CD8-positive, alpha-beta memory T cell (primary cell): ENCODE results near the gene C22orf23. TPM values are rescaled to one million over a fixed set of nuclear protein-coding genes. Genes with fewer than 3 reads are reported as not detected.
"Not testable (repeated sequence)": the region's sequence is repeated elsewhere in the genome, so short reads cannot be mapped to it uniquely, and the experiment has no call there.

Experiments
- CTCF ChIA-PET: fragments of 350-600 bp; sonication (Branson Sonifier 250); formaldehyde crosslinking; loops from one replicate; lab custom pipeline; 2021; ENCODE audit warnings: antibody characterized with exemption; lab: Charles Lee
- POLR2A ChIA-PET: fragments of 350-600 bp; sonication (Branson Sonifier 250); formaldehyde crosslinking; loops from one replicate; lab custom pipeline; 2021; ENCODE audit warnings: antibody characterized with exemption; lab: Charles Lee
- DNase-seq, 5 donors: peaks; one replicate each; pipeline versions ENCODE4 v3.0.0 to v3.0.0-alpha.2; 2020 to 2022; ENCODE audit warnings: mixed read lengths in 1 of 5
- H3K27ac ChIP-seq: one replicate; pipeline ENCODE4 v1.7.0; 2013; ENCODE audit warnings: low read depth, mild to moderate bottlenecking, low read length, moderate library complexity
- H3K27me3 ChIP-seq: 2 replicates; pipeline ENCODE4 v1.7.0; 2013; ENCODE audit warnings: low read length, mild to moderate bottlenecking; ENCODE audit not compliant: insufficient read depth, poor library complexity, severe bottlenecking
- H3K36me3 ChIP-seq: 2 replicates; pipeline ENCODE4 v1.7.0; 2013; ENCODE audit warnings: mild to moderate bottlenecking, low read length, moderate library complexity; ENCODE audit not compliant: insufficient read depth
- H3K4me1 ChIP-seq: 2 replicates; pipeline ENCODE4 v1.7.0; 2013; ENCODE audit warnings: mild to moderate bottlenecking, low read length, moderate library complexity; ENCODE audit not compliant: insufficient read depth
- H3K4me3 ChIP-seq: 2 replicates; pipeline ENCODE4 v1.7.0; 2013; ENCODE audit warnings: mild to moderate bottlenecking, low read length
- H3K9me3 ChIP-seq: 2 replicates; pipeline ENCODE4 v1.7.0; 2013; ENCODE audit warnings: mild to moderate bottlenecking, low read length
- H3K27ac Mint-ChIP-seq, 8 donors: one replicate each; pipeline ENCODE4 v1.8.0; 2020 to 2021; ENCODE audit warnings: mixed read lengths in 8 of 8, mild to moderate bottlenecking in 6 of 8, inconsistent platforms in 3 of 8, moderate library complexity in 3 of 8
- H3K27me3 Mint-ChIP-seq, 2 donors: one replicate each; pipeline ENCODE4 v1.8.0; 2020 to 2021; ENCODE audit warnings: mixed read lengths in 2 of 2, mild to moderate bottlenecking in 1 of 2, moderate library complexity in 1 of 2
- H3K36me3 Mint-ChIP-seq, 3 donors: one replicate each; pipeline ENCODE4 v1.8.0; 2020 to 2021; ENCODE audit warnings: mixed read lengths in 3 of 3, inconsistent platforms in 1 of 3, mild to moderate bottlenecking in 1 of 3
- H3K4me1 Mint-ChIP-seq, 3 donors: one replicate each; pipeline ENCODE4 v1.8.0; 2020 to 2021; ENCODE audit warnings: mixed read lengths in 3 of 3, inconsistent platforms in 1 of 3, mild to moderate bottlenecking in 1 of 3
- H3K4me3 Mint-ChIP-seq, 7 donors: one replicate each; pipeline ENCODE4 v1.8.0; 2020 to 2021; ENCODE audit warnings: mixed read lengths in 7 of 7, mild to moderate bottlenecking in 6 of 7, moderate library complexity in 4 of 7, inconsistent platforms in 2 of 7
- H3K9me3 Mint-ChIP-seq, 5 donors: one replicate each; pipeline ENCODE4 v1.8.0; 2020 to 2022; ENCODE audit warnings: mixed read lengths in 5 of 5, mild to moderate bottlenecking in 3 of 5, moderate library complexity in 2 of 5, inconsistent platforms in 1 of 5
- polyA plus RNA-seq: library from polyadenylated mRNA; unstranded; fragments of 300-500 nt; fragmentation: Illumina TruSeq; gene quantifications from one replicate; pipeline ENCODE4 v1.2.3, GENCODE V29; 2021
- total RNA-seq, 2 experiments: library from RNA; stranded (reverse); gene quantifications; one replicate each; pipeline ENCODE4 v1.2.3, GENCODE V29; 2021

Gene C22orf23
- total and polyA plus RNA-seq, 3 experiments from 2014 or later = 0.29 to 0.37 TPM; not detected in 1

- H3K4me3 Mint-ChIP-seq = peak overlapping the region in 2 of 7 donors; percentile 9 to 71
- ChIA-PET CTCF (no interaction called here), POLR2A (interaction anchor here (0.6 kb wide), 1 partner anchor 11 kb away, joined by 7 read pairs; no protein-coding TSS in a partner anchor)
- peaks cover 45 to 59% (median 54%) of the 10 kb centered on the region in 3 donors for H3K4me1 Mint-ChIP-seq
- peaks cover 11 to 65% (median 33%) of the 10 kb centered on the region in 3 donors for H3K36me3 Mint-ChIP-seq
- DNase-seq = no peak
- H3K27me3 Mint-ChIP-seq = peaks cover 5 to 8% of the 10 kb centered on the region in 2 donors
- Histone ChIP-seq H3K4me1 (peaks cover 17% of the 10 kb centered on the region), H3K36me3 (peaks cover 33% of the 10 kb centered on the region), H3K4me3 (no peak overlapping the region), H3K27me3 (peaks cover under 1% of the 10 kb centered on the region), H3K27ac (no peak overlapping the region), H3K9me3 (no peaks in the 10 kb centered on the region)
- peak overlapping the region in 2 of 8 donors; percentile 43 to 49 for H3K27ac Mint-ChIP-seq
- H3K9me3 Mint-ChIP-seq = no peaks in the 10 kb centered on the region
Measured at GRCh38 chr22:37957232-37957631, 3.8 kb upstream of the C22orf23 start.

GRCh38 chr22:37955825-37956397 is 2.5 kb upstream of the C22orf23 start:
- POLR2A ChIA-PET, H3K27me3 ChIP-seq, H3K9me3 ChIP-seq, DNase-seq, H3K4me3 ChIP-seq, H3K9me3 Mint-ChIP-seq, H3K4me3 Mint-ChIP-seq, CTCF ChIA-PET, H3K27ac ChIP-seq: not testable (repeated sequence)
- H3K36me3 ChIP-seq = peaks cover 25% of the 10 kb centered on the region
- peaks cover 17% of the 10 kb centered on the region for H3K4me1 ChIP-seq
- Mint-ChIP-seq H3K27ac (peak overlapping the region in 1 of 8 donors; percentile 66), H3K4me1 (peaks cover 47 to 57% (median 52%) of the 10 kb centered on the region in 3 donors), H3K36me3 (peaks cover 11 to 52% (median 29%) of the 10 kb centered on the region in 3 donors), H3K27me3 (peaks cover 8 to 12% of the 10 kb centered on the region in 2 donors)

- Histone ChIP-seq H3K36me3 (peaks cover 21% of the 10 kb centered on the region), H3K27me3 (peaks cover 5% of the 10 kb centered on the region), H3K4me1 (peaks cover 17% of the 10 kb centered on the region), H3K27ac (peak overlapping the region; percentile 77), H3K9me3 (no peaks in the 10 kb centered on the region), H3K4me3 (no peak overlapping the region)
- POLR2A ChIA-PET = interaction anchor here (0.6 to 1.2 kb wide), 3 partner anchors 49 to 143 kb away, joined by 3 to 4 read pairs (median 4); partner anchors contain the start of gene MICALL1
- Mint-ChIP-seq H3K4me3 (peak overlapping the region; percentile 94 to 100 (median 99)), H3K9me3 (no peaks in the 10 kb centered on the region), H3K27me3 (peaks cover 8 to 12% of the 10 kb centered on the region in 2 donors), H3K4me1 (peaks cover 47 to 57% (median 52%) of the 10 kb centered on the region in 3 donors), H3K27ac (peak overlapping the region in 7 of 8 donors; percentile 47 to 98 (median 70)), H3K36me3 (peaks cover 11 to 43% (median 29%) of the 10 kb centered on the region in 3 donors)
- CTCF ChIA-PET = interaction anchor here (0.7 to 2.0 kb wide), 5 partner anchors 11 to 137 kb away, joined by 3 to 7 read pairs (median 4); no protein-coding TSS in a partner anchor
- DNase-seq = no peak
Measured at GRCh38 chr22:37954686-37955085, 1.3 kb upstream of the C22orf23 start.

- Mint-ChIP-seq H3K4me1 (peaks cover 41 to 47% (median 45%) of the 10 kb centered on the region in 3 donors), H3K27ac (peak overlapping the region in 7 of 8 donors; percentile 63 to 100 (median 98)), H3K9me3 (no peaks in the 10 kb centered on the region), H3K36me3 (peaks cover 4 to 28% (median 16%) of the 10 kb centered on the region in 3 donors), H3K4me3 (peak overlapping the region; percentile 94 to 100 (median 99)), H3K27me3 (peaks cover 8 to 12% of the 10 kb centered on the region in 2 donors)
- peaks cover 5% of the 10 kb centered on the region for H3K27me3 ChIP-seq
- CTCF ChIA-PET = interaction anchor here (1.3 to 2.0 kb wide), 4 partner anchors 13 to 135 kb away, joined by 3 to 7 read pairs (median 4); partner anchors contain the start of gene MICALL1
- H3K27ac ChIP-seq = peak overlapping the region; percentile 77
- H3K4me3 ChIP-seq = peak overlapping the region; percentile 93
- no peaks in the 10 kb centered on the region for H3K9me3 ChIP-seq
- peaks cover 17% of the 10 kb centered on the region for H3K4me1 ChIP-seq
- H3K36me3 ChIP-seq = peaks cover 10% of the 10 kb centered on the region
- POLR2A ChIA-PET = interaction anchor here (0.6 kb wide), 1 partner anchor 18 kb away, joined by 4 read pairs; no protein-coding TSS in a partner anchor
- no peak for DNase-seq
Measured at GRCh38 chr22:37953062-37953436, 352 bp downstream of the C22orf23 start.

GRCh38 chr22:37952629-37953028 is 772 bp downstream of the C22orf23 start:
- H3K9me3 ChIP-seq, H3K27ac ChIP-seq, H3K27me3 ChIP-seq, DNase-seq, H3K9me3 Mint-ChIP-seq, H3K36me3 ChIP-seq: not testable (repeated sequence)
- Mint-ChIP-seq H3K4me1 (peaks cover 38 to 44% (median 42%) of the 10 kb centered on the region in 3 donors), H3K36me3 (peaks cover 4 to 24% (median 14%) of the 10 kb centered on the region in 3 donors), H3K27me3 (peaks cover 9 to 12% of the 10 kb centered on the region in 2 donors), H3K4me3 (peak overlapping the region; percentile 94 to 100 (median 99)), H3K27ac (peak overlapping the region in 6 of 8 donors; percentile 36 to 98 (median 58))
- H3K4me1 ChIP-seq = peaks cover 17% of the 10 kb centered on the region
- CTCF ChIA-PET = interaction anchor here (1.2 to 1.4 kb wide), 4 partner anchors 12 to 47 kb away, joined by 3 to 4 read pairs (median 3); partner anchors contain the start of gene MICALL1
- POLR2A ChIA-PET = interaction anchor here (0.6 kb wide), 1 partner anchor 602 kb away, joined by 4 read pairs; no protein-coding TSS in a partner anchor
- peak overlapping the region; percentile 93 for H3K4me3 ChIP-seq

GRCh38 chr22:37951305-37951704 is 2.1 kb downstream of the C22orf23 start:
- ChIA-PET CTCF (interaction anchor here (1.2 to 1.3 kb wide), 2 partner anchors 13 to 45 kb away, joined by 3 read pairs; partner anchors contain the start of gene MICALL1), POLR2A (no interaction called here)
- H3K4me3 Mint-ChIP-seq = peak overlapping the region in 2 of 7 donors; percentile 17 to 45
- Histone ChIP-seq H3K4me3 (no peak overlapping the region), H3K27ac (no peak overlapping the region), H3K27me3 (peaks cover 5% of the 10 kb centered on the region), H3K36me3 (no peaks in the 10 kb centered on the region), H3K4me1 (peaks cover 17% of the 10 kb centered on the region), H3K9me3 (no peaks in the 10 kb centered on the region)
- H3K27me3 Mint-ChIP-seq = peaks cover 8 to 12% of the 10 kb centered on the region in 2 donors
- peaks cover 0 to 12% (median 3%) of the 10 kb centered on the region in 3 donors for H3K36me3 Mint-ChIP-seq
- peak overlapping the region in 1 of 8 donors; percentile 51 for H3K27ac Mint-ChIP-seq
- DNase-seq = no peak
- H3K4me1 Mint-ChIP-seq = peaks cover 27 to 31% (median 29%) of the 10 kb centered on the region in 3 donors
- no peaks in the 10 kb centered on the region for H3K9me3 Mint-ChIP-seq

- H3K4me3 Mint-ChIP-seq, H3K4me3 ChIP-seq, H3K27me3 ChIP-seq, H3K9me3 Mint-ChIP-seq, H3K36me3 Mint-ChIP-seq, H3K4me1 Mint-ChIP-seq, DNase-seq, H3K27ac Mint-ChIP-seq, H3K4me1 ChIP-seq, H3K9me3 ChIP-seq, POLR2A ChIA-PET, H3K36me3 ChIP-seq, H3K27me3 Mint-ChIP-seq, CTCF ChIA-PET, H3K27ac ChIP-seq: not testable (repeated sequence)
Measured at GRCh38 chr22:37947142-37947795, 6.1 kb downstream of the C22orf23 start.
